Stimulated activated CD4-positive, alpha-beta T cell treated with anti-CD3 and anti-CD28 coated beads, Interleukin-2, amount 100 ng/mL, for 48 hours (primary cell): ENCODE results near the gene AUP1.
A peak's percentile ranks its signal among the peaks of the same experiment; 100 is the strongest.
"Not testable (repeated sequence)": the region's sequence is repeated elsewhere in the genome, so short reads cannot be mapped to it uniquely, and the experiment has no call there.

ENCODE experiments used
- DNase-seq, 2 donors: peaks; one replicate each; pipeline ENCODE4 v3.0.0-alpha.2; 2020

Gene AUP1

GRCh38 chr2:74496997-74497776 is 32.3 kb downstream of the AUP1 start:
- DNase-seq = no peak

- no peak for DNase-seq
These were observed 34.1 kb downstream of the AUP1 start for GRCh38 chr2:74495440-74495839.

GRCh38 chr2:74493546-74493945 is 36.0 kb downstream of the AUP1 start:
- DNase-seq = no peak

- DNase-seq = no peak
These were observed 37.6 kb downstream of the AUP1 start for GRCh38 chr2:74491648-74492544.

- DNase-seq = no peak
These were observed 39.6 kb downstream of the AUP1 start for GRCh38 chr2:74489906-74490305.

GRCh38 chr2:74488643-74489481 is 40.6 kb downstream of the AUP1 start:
- no peak for DNase-seq

GRCh38 chr2:74486141-74486540 is 43.4 kb downstream of the AUP1 start:
- DNase-seq = no peak

GRCh38 chr2:74483675-74484164 is 45.8 kb downstream of the AUP1 start:
- DNase-seq = not testable (repeated sequence)

- peak; percentile 82 to 89 for DNase-seq
These were observed 46.5 kb downstream of the AUP1 start, which contains the start of the genes CCDC142 and TTC31 for GRCh38 chr2:74482801-74483674. Gene CCDC142, minus strand, starts transcription at chr2:74482998. Its CDS starts 161 bp downstream, at chr2:74482837. Gene TTC31, plus strand, starts transcription at chr2:74483081. Its CDS starts 15 bp downstream, at chr2:74483096.

- peak in 1 of 2 donors; percentile 50 for DNase-seq
These were observed 47.3 kb downstream of the AUP1 start for GRCh38 chr2:74481961-74482800.

GRCh38 chr2:74481431-74481830 is 48.1 kb downstream of the AUP1 start:
- no peak for DNase-seq
